ENCODE measurements around the gene AOX1.

AOX1 gene

GRCh38 chr2:200613692-200614091 lies 27.9 kb downstream of the AOX1 start:
- no peak for DNase-seq (ENCODE audit: insufficient read length, low spot score)
- no peak for TF ChIP-seq CTCF (IDR thresholded peaks at IDR 0.05; ENCODE audit: insufficient read depth, missing control alignments)
- no peak for FAIRE-seq

- no peak for TF ChIP-seq CTCF (IDR thresholded peaks at IDR 0.05; ENCODE audit: insufficient read depth, missing control alignments)
- DNase-seq (ENCODE audit: insufficient read length, low spot score) = no peak
- no peak for FAIRE-seq
These were observed 28.4 kb downstream of the AOX1 start for GRCh38 chr2:200614249-200614648.

- FAIRE-seq = no peak
- no peak for DNase-seq (ENCODE audit: insufficient read length, low spot score)
- no peak for TF ChIP-seq CTCF (IDR thresholded peaks at IDR 0.05; ENCODE audit: insufficient read depth, missing control alignments)
These were observed 29.4 kb downstream of the AOX1 start for GRCh38 chr2:200615247-200615646.

- DNase-seq (ENCODE audit: insufficient read length, low spot score) (no peak), FAIRE-seq (no peak)
- no peak for TF ChIP-seq CTCF (IDR thresholded peaks at IDR 0.05; ENCODE audit: insufficient read depth, missing control alignments)
These were observed 30.4 kb downstream of the AOX1 start for GRCh38 chr2:200616193-200616592.

- FAIRE-seq = no peak
- no peak for TF ChIP-seq CTCF (IDR thresholded peaks at IDR 0.05; ENCODE audit: insufficient read depth, missing control alignments)
These were observed 30.8 kb downstream of the AOX1 start for GRCh38 chr2:200616656-200617055.

GRCh38 chr2:200617156-200618053 lies 31.6 kb downstream of the AOX1 start:
- no peak for FAIRE-seq
- TF ChIP-seq CTCF (IDR thresholded peaks at IDR 0.05; ENCODE audit: insufficient read depth, missing control alignments) = no peak
- DNase-seq (ENCODE audit: insufficient read length, low spot score) = no peak

More at GRCh38 chr2:200616656-200617055, 30.8 kb downstream of the AOX1 start:
- DNase-seq (ENCODE audit: insufficient read length, low spot score) = no peak

- no peak for TF ChIP-seq CTCF (IDR thresholded peaks at IDR 0.05; ENCODE audit: insufficient read depth, missing control alignments)
- FAIRE-seq (no peak), DNase-seq (ENCODE audit: insufficient read length, low spot score) (no peak)
These were observed 32.2 kb downstream of the AOX1 start for GRCh38 chr2:200618054-200618419.

Data from D721Med (cell line).